HG03565 (cell line): ENCODE measurements around the gene SSX2IP.
"Not testable (repeated sequence)": the region's sequence is repeated elsewhere in the genome, so short reads cannot be mapped to it uniquely, and the experiment has no call there.

Experiments
- ATAC-seq: cut with Tn5 transposase; IDR thresholded peaks from one replicate; pipeline ENCODE4 v1.9.1; 2021; ENCODE audit warnings: mild to moderate bottlenecking, moderate library complexity; ENCODE audit not compliant: unreplicated experiment

SSX2IP gene, protein sequence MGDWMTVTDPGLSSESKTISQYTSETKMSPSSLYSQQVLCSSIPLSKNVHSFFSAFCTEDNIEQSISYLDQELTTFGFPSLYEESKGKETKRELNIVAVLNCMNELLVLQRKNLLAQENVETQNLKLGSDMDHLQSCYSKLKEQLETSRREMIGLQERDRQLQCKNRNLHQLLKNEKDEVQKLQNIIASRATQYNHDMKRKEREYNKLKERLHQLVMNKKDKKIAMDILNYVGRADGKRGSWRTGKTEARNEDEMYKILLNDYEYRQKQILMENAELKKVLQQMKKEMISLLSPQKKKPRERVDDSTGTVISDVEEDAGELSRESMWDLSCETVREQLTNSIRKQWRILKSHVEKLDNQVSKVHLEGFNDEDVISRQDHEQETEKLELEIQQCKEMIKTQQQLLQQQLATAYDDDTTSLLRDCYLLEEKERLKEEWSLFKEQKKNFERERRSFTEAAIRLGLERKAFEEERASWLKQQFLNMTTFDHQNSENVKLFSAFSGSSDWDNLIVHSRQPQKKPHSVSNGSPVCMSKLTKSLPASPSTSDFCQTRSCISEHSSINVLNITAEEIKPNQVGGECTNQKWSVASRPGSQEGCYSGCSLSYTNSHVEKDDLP

GRCh38 chr1:84690397-84691121 lies at the start of gene SSX2IP:
SSX2IP (minus strand) TSS chr1:84690461; CDS start chr1:84671219, 19,242 bp downstream.
- peak; percentile 90 for ATAC-seq

- ATAC-seq: no peak
These were observed 48.0 kb upstream of the SSX2IP start for GRCh38 chr1:84738237-84738636.

- no peak for ATAC-seq
These were observed 47.3 kb upstream of the SSX2IP start for GRCh38 chr1:84737590-84737989.

GRCh38 chr1:84736944-84737343 lies 46.7 kb upstream of the SSX2IP start:
- no peak for ATAC-seq

DNA sequence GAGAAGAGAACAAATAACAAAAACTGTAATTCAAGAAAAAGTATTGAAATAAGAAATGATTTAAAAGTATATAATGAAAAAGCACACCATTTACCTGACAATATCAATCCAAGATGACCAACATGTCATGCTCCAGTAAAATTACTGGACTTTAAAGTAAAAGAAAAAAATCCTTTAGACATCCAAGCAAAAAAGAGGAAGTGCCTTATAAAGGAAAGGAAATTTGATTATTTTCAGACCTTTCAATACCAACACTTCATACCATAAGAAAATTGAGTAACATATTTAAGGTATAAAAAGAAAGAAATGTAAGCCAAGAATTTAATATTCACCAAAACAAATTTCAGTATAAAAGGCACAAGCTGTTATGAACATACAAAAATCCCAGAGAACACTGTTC lies 46.2 kb upstream of the SSX2IP start:
- ATAC-seq: no peak

- ATAC-seq: no peak
These were observed 45.2 kb upstream of the SSX2IP start for GRCh38 chr1:84735483-84735882.

GRCh38 chr1:84732520-84732919 lies 42.3 kb upstream of the SSX2IP start:
- no peak for ATAC-seq

DNA sequence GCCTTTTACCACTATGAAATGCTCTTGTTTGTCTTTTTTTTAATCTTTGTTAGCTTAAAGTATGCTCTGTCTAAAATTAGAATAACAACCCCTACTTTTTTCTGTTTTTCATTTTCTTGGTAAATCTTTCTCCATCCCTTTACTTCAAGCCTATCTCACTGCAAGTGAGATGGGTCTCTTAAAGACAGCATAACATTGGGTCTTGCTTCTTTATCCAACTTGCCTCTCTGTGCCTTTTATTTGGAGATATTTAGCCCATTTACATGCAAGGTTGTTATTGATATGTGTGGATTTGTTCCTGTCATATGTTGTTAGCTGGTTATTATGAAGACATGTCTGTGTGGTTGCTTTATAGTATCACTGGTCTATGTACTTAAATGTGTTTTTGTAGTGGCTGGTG lies 41.3 kb upstream of the SSX2IP start:
- no peak for ATAC-seq

- not testable (repeated sequence) for ATAC-seq
These were observed 37.5 kb upstream of the SSX2IP start for GRCh38 chr1:84727711-84728110.

GRCh38 chr1:84726593-84727499 lies 36.6 kb upstream of the SSX2IP start:
- ATAC-seq: no peak

DNA sequence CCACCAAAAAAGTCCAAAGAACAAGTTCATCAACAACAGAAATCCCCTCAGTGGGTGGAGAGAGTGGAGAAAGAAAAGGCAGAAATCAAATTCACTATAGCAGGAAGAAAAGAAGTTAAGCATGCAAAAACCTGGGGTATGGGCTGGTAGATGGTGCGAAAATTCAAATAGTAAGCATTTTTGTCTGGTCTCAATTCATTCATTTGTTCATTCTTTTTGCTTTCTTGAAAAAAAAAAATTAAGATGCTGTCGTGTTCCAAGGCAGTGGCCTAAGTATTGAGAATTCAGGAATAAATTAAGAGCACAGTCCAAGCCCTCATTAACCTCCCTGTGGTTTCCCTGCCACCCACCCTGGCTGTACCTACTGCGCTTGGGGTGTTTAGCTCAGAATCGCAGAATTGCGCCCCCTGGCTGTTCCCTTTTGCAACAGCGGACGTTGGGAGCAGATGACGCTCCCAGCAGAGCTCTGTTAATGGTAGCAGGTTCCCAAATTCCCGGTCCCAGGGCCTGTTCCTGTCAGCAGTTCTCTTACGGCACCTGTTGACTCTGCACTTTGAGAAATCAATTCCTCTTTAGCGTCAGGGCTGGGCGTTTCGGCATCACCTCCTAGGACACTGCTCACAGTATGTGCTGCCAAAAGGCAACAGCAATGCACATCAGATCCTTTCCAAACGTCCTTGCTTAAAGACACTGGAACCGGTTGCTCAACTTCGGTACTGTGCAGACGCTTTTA lies 34.0 kb upstream of the SSX2IP start:
- ATAC-seq: no peak

GRCh38 chr1:84722794-84723193 lies 32.5 kb upstream of the SSX2IP start:
- no peak for ATAC-seq

- not testable (repeated sequence) for ATAC-seq
These were observed 31.6 kb upstream of the SSX2IP start for GRCh38 chr1:84721872-84722271.

- ATAC-seq: no peak
These were observed 30.9 kb upstream of the SSX2IP start for GRCh38 chr1:84721152-84721551.

DNA sequence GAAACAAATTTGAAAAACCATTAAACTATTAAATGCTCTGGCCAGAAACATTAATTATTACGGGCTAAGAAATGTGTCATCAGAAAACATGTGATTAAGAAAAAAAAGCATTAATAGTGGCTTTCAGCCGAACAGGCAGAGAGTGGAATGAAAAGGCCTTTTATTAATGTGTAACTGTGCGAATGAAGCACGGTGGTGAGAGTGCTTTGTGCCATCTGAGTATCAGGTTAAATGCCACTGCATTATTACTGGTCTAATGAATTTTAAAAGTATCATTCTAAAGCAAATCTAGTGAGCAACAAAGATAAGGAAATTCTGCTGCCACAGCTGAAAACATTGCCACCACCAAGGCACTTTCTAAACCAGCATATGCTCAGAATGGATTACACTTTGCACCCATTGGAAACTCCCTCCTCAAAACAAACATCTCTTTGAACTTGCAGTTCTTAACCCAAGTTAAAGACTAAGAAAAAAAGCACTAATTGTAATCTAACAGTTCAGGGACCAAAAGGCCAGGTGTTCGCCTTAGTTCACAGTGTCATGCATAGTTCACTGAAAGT lies 30.0 kb upstream of the SSX2IP start:
- ATAC-seq: no peak

DNA sequence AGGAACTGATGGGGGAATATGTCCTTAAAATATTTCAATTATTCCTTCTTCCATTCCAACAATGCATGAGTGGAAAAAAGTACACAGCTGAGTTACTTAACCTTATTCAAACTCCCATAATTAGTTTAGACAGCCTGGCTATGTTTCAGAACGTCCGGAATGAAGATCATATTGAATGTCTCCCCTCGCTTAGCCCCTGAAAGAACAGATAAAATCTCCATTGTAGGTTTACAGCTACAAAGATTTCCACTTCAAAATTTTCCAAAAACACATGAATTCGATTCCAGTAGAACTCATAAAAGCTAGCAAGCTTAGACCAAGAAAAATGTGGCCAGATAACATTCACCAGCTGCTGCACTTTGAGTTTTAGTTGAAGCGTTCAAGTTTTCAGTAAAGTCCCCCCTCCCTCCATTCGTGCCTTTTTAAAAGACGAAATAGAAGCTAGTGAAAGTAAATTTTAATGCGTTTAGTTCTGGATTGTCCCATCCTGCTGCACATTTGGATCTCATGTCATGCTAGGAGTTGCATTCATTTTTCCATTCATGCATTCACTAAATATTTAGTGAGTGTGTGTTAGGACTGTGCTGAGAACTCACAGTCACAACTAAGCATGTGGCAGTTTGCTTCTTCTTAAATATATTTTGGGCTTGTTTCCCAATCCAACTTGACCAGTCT lies 29.4 kb upstream of the SSX2IP start:
- no peak for ATAC-seq

- ATAC-seq: no peak
These were observed 25.2 kb upstream of the SSX2IP start for GRCh38 chr1:84715342-84716019.

DNA sequence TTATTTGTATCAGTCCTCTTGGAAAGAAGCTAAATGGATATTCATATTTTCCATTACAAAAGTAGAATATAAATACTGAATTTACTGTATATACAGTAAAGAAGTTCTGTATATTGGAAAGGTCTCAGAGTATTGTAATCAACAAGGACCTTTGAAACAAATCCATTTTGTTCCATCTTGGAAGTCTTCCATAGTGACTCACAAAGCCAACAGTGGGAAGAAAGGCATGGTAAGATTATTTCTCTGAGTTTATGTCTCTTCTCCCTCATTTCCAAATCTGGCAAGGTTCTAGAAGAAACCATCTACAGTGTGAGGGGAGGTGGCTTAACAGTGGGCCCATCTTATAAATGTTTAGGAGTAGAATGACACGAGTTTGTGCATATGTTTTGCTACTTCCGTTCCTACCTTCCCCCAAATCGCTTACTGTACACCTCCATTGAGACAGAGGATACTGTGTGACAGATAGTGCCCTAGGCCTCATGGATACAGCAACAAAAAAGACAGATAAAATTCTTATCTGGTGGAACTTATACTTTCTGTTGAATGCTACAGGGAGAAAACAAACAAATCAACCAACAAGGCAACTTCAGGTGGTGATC lies 22.1 kb upstream of the SSX2IP start:
- ATAC-seq: no peak
